ENCODE data around the gene ADAMTS3. TPM values are rescaled to one million over a fixed set of nuclear protein-coding genes. Genes with fewer than 3 reads are reported as not detected.

The ADAMTS3 gene
- total RNA-seq, 1 donor from 2014 or later, result 11.0 TPM

- no peak for DNase-seq (ENCODE audit: low spot score in 2 of 2, unreplicated experiment in 2 of 2)
- H3K4me3 Mint-ChIP-seq, result no peak overlapping the region
- H3K27ac Mint-ChIP-seq, result peak overlapping the region; percentile 3
- H3K9me3 Mint-ChIP-seq, result no peaks in the 10 kb centered on the region
- H3K27me3 Mint-ChIP-seq (ENCODE audit: low read depth), result no peaks in the 10 kb centered on the region
- peaks cover 6% of the 10 kb centered on the region for H3K4me1 Mint-ChIP-seq
- TF ChIP-seq, protein P1, sequence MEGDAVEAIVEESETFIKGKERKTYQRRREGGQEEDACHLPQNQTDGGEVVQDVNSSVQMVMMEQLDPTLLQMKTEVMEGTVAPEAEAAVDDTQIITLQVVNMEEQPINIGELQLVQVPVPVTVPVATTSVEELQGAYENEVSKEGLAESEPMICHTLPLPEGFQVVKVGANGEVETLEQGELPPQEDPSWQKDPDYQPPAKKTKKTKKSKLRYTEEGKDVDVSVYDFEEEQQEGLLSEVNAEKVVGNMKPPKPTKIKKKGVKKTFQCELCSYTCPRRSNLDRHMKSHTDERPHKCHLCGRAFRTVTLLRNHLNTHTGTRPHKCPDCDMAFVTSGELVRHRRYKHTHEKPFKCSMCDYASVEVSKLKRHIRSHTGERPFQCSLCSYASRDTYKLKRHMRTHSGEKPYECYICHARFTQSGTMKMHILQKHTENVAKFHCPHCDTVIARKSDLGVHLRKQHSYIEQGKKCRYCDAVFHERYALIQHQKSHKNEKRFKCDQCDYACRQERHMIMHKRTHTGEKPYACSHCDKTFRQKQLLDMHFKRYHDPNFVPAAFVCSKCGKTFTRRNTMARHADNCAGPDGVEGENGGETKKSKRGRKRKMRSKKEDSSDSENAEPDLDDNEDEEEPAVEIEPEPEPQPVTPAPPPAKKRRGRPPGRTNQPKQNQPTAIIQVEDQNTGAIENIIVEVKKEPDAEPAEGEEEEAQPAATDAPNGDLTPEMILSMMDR (IDR thresholded peaks at IDR 0.05; ENCODE audit: unreplicated experiment), result no peak
- no peaks in the 10 kb centered on the region for H3K36me3 Mint-ChIP-seq
Observed at GRCh38 chr4:72410158-72410557, 158.9 kb downstream of the ADAMTS3 start.

GRCh38 chr4:72408568-72408967, 160.5 kb downstream of the ADAMTS3 start:
- no peaks in the 10 kb centered on the region for H3K27me3 Mint-ChIP-seq (ENCODE audit: low read depth)
- no peaks in the 10 kb centered on the region for H3K36me3 Mint-ChIP-seq
- DNase-seq (ENCODE audit: low spot score in 2 of 2, unreplicated experiment in 2 of 2), result no peak
- H3K27ac Mint-ChIP-seq, result no peak overlapping the region
- peaks cover 6% of the 10 kb centered on the region for H3K4me1 Mint-ChIP-seq
- H3K4me3 Mint-ChIP-seq, result no peak overlapping the region
- TF ChIP-seq, protein P1 (IDR thresholded peaks at IDR 0.05; ENCODE audit: unreplicated experiment), result no peak
- H3K9me3 Mint-ChIP-seq, result no peaks in the 10 kb centered on the region

DNA sequence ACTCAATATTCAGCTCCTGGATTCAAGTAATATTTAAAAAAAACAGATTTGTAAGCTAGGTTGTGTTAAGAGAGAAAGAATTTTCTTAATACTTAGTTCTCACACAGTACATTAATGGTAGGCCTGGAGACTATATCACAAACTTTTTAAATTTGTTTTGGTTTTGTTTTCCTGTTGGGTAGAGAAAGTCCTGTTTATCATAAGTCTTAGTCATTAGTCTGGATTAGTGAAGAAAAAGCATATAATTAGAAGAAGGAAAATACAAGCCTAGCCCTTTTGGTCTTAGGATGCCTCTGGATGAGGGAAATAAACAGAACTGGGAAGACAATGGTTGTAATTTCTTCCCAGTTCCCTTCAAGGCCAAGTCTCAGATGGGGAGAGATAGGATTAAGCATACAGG, 163.6 kb downstream of the ADAMTS3 start:
- peaks cover 6% of the 10 kb centered on the region for H3K4me1 Mint-ChIP-seq
- TF ChIP-seq, protein P1 (IDR thresholded peaks at IDR 0.05; ENCODE audit: unreplicated experiment), result no peak
- H3K4me3 Mint-ChIP-seq, result no peak overlapping the region
- DNase-seq (ENCODE audit: low spot score in 2 of 2, unreplicated experiment in 2 of 2), result no peak
- no peaks in the 10 kb centered on the region for H3K27me3 Mint-ChIP-seq (ENCODE audit: low read depth)
- H3K27ac Mint-ChIP-seq, result no peak overlapping the region
- H3K9me3 Mint-ChIP-seq, result no peaks in the 10 kb centered on the region
- no peaks in the 10 kb centered on the region for H3K36me3 Mint-ChIP-seq

- Mint-ChIP-seq H3K27me3 (ENCODE audit: low read depth) (no peaks in the 10 kb centered on the region), H3K27ac (no peak overlapping the region), H3K4me1 (peaks cover 6% of the 10 kb centered on the region), H3K4me3 (no peak overlapping the region), H3K9me3 (no peaks in the 10 kb centered on the region), H3K36me3 (peaks cover 3% of the 10 kb centered on the region)
- TF ChIP-seq, protein P1 (IDR thresholded peaks at IDR 0.05; ENCODE audit: unreplicated experiment), result no peak
- DNase-seq (ENCODE audit: low spot score in 2 of 2, unreplicated experiment in 2 of 2), result no peak
Observed at GRCh38 chr4:72397314-72397713, 171.7 kb downstream of the ADAMTS3 start.

DNA sequence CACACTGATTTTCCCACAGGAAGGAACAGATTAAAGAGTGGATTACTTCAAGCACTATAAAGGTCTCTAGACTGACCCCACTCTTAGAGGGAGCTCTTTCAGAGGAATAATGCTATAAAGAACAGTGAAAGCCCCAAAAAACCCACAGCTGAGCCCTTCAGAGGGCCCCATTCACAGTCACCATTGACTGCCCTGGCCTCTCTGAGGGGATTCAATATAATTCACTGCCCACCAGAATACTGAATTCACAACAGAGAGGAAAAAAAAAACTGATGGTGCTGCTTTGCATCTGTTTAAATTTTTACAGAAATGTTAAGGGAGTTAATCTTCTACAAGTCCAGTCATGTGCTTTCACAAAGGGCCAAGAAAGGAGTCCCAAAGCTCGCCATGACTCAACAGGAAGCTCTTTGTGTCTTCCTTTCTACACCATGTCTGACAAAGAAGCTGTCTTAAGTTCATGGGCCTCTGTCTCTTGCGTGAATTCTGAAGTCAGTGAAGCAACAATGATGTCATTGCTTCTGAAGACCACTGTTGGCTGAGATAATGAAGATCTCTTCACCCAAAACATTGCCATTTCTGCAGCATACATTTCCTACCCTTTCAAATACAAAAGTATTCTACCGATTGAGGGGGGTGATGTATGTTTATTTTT, 174.9 kb downstream of the ADAMTS3 start:
- Mint-ChIP-seq H3K27ac (peak overlapping the region; percentile 45), H3K4me1 (peaks cover 6% of the 10 kb centered on the region), H3K27me3 (ENCODE audit: low read depth) (no peaks in the 10 kb centered on the region), H3K4me3 (no peak overlapping the region), H3K36me3 (peaks cover 3% of the 10 kb centered on the region), H3K9me3 (no peaks in the 10 kb centered on the region)
- no peak for DNase-seq (ENCODE audit: low spot score in 2 of 2, unreplicated experiment in 2 of 2)
- TF ChIP-seq, protein P1 (IDR thresholded peaks at IDR 0.05; ENCODE audit: unreplicated experiment), result no peak
